NB4 (cell line): Measurements from ENCODE around the gene CPNE6.

Experiments used
- POLR2A ChIP-seq: IDR thresholded peaks from 2 replicates; pipeline ENCODE4 v1.6.1; 2011; ENCODE audit warnings: mild to moderate bottlenecking; ENCODE audit not compliant: insufficient read length; ENCODE audit errors: extremely low read depth
- TF ChIP-seq, protein P1 (sequence below): IDR thresholded peaks from 2 replicates; pipeline ENCODE4 v1.6.1; 2011; ENCODE audit warnings: low read depth, low read length
- TF ChIP-seq, protein P2 (sequence below): IDR thresholded peaks from one replicate; pipeline ENCODE4 v1.5.1; 2012; ENCODE audit warnings: low read depth, low read length

DNA sequence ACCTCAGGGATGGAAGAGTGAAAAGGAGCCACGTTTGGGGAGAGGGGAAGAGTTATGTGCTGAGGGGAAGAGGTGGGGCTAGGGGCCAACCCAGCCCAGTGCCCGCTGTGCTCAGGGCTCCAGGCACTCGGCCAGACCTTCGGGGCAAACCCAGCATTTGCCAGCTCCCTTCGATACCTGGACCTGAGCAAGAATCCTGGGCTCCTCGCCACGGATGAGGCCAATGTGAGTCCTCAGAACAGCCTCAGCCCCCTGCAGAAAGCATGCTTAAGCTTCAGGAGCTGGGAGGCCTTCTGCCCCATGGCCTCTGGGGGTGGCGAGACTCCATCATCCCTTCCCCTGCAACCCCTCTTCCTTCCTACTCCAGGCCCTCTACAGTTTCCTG is 14.6 kb upstream of the CPNE6 start:
- TF ChIP-seq POLR2A: no peak
- TF ChIP-seq, protein P1, sequence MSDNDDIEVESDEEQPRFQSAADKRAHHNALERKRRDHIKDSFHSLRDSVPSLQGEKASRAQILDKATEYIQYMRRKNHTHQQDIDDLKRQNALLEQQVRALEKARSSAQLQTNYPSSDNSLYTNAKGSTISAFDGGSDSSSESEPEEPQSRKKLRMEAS: no peak
- TF ChIP-seq, protein P2, sequence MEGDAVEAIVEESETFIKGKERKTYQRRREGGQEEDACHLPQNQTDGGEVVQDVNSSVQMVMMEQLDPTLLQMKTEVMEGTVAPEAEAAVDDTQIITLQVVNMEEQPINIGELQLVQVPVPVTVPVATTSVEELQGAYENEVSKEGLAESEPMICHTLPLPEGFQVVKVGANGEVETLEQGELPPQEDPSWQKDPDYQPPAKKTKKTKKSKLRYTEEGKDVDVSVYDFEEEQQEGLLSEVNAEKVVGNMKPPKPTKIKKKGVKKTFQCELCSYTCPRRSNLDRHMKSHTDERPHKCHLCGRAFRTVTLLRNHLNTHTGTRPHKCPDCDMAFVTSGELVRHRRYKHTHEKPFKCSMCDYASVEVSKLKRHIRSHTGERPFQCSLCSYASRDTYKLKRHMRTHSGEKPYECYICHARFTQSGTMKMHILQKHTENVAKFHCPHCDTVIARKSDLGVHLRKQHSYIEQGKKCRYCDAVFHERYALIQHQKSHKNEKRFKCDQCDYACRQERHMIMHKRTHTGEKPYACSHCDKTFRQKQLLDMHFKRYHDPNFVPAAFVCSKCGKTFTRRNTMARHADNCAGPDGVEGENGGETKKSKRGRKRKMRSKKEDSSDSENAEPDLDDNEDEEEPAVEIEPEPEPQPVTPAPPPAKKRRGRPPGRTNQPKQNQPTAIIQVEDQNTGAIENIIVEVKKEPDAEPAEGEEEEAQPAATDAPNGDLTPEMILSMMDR: no peak
